Activated CD4-positive, alpha-beta T cell treated with anti-CD3 and anti-CD28 coated beads for 4 hours (primary cell): ENCODE results near the gene DRC7.
"Not testable (repeated sequence)": the region's sequence is repeated elsewhere in the genome, so short reads cannot be mapped to it uniquely, and the experiment has no call there.

Experiments used
- DNase-seq, 2 donors: peaks; one replicate each; pipeline ENCODE4 v3.0.0-alpha.2; 2020

Gene DRC7

GRCh38 chr16:57739756-57740422 is 45.3 kb downstream of the DRC7 start:
- DNase-seq = no peak

GRCh38 chr16:57740423-57741071 is 45.9 kb downstream of the DRC7 start:
- no peak for DNase-seq

GRCh38 chr16:57741660-57742191 is 47.1 kb downstream of the DRC7 start:
- DNase-seq = no peak

- no peak for DNase-seq
These were observed 47.9 kb downstream of the DRC7 start for GRCh38 chr16:57742543-57742942.

GRCh38 chr16:57743458-57743857 is 48.9 kb downstream of the DRC7 start:
- no peak for DNase-seq

GRCh38 chr16:57743886-57744641 is 49.5 kb downstream of the DRC7 start:
- no peak for DNase-seq

GRCh38 chr16:57744642-57744903 is 50.0 kb downstream of the DRC7 start:
- DNase-seq = no peak

- no peak for DNase-seq
These were observed 51.2 kb downstream of the DRC7 start for GRCh38 chr16:57745768-57746167.

- not testable (repeated sequence) for DNase-seq
These were observed 51.7 kb downstream of the DRC7 start for GRCh38 chr16:57746316-57746715.

- no peak for DNase-seq
These were observed 52.5 kb downstream of the DRC7 start for GRCh38 chr16:57747091-57747490.

GRCh38 chr16:57747496-57747895 is 52.9 kb downstream of the DRC7 start:
- DNase-seq = no peak

GRCh38 chr16:57747996-57748395 is 53.4 kb downstream of the DRC7 start:
- DNase-seq = no peak

GRCh38 chr16:57748596-57748995 is 54.0 kb downstream of the DRC7 start:
- no peak for DNase-seq

GRCh38 chr16:57749101-57749692 is 54.6 kb downstream of the DRC7 start:
- no peak for DNase-seq

GRCh38 chr16:57749856-57750452 is 55.3 kb downstream of the DRC7 start:
- DNase-seq = no peak

- no peak for DNase-seq
These were observed 56.4 kb downstream of the DRC7 start for GRCh38 chr16:57750796-57751538.

- DNase-seq = no peak
These were observed 57.1 kb downstream of the DRC7 start for GRCh38 chr16:57751539-57752202.

- DNase-seq = no peak
These were observed 57.6 kb downstream of the DRC7 start for GRCh38 chr16:57752203-57752580.

GRCh38 chr16:57752581-57753447 is 58.2 kb downstream of the DRC7 start:
- no peak for DNase-seq

- DNase-seq = no peak
These were observed 59.1 kb downstream of the DRC7 start for GRCh38 chr16:57753448-57754353.
